Stimulated activated CD4-positive, alpha-beta T cell treated with anti-CD3 and anti-CD28 coated beads, TNF-alpha, amount 100 ng/mL, for 1 hour (primary cell): Measurements from ENCODE around the gene TENM3.

Experiments
- DNase-seq, 3 donors: peaks; one replicate each; pipeline ENCODE4 v3.0.0-alpha.2; 2020; ENCODE audit warnings: low read depth in 3 of 3, low spot score in 1 of 3

Gene TENM3

DNA sequence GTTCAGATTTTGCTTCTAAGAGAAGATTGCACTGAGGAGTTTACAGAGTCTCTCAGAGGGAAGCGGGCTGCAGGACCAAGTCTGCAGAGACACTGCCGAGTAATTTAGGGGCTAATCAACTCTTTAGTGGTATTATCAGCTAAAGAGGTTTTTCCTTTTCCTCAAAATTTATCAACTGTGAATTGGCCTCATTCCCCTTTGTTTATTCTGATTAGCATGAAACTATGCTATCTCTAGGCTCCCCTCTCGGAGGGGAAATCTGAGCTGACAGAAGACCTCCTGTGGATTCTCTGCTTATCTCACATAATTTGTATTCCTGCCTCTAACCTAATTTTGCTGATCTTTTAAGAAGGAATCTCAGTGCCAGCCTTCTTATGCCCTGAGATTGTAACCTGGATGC lies 473.0 kb downstream of the TENM3 start:
- DNase-seq, result no peak

DNA sequence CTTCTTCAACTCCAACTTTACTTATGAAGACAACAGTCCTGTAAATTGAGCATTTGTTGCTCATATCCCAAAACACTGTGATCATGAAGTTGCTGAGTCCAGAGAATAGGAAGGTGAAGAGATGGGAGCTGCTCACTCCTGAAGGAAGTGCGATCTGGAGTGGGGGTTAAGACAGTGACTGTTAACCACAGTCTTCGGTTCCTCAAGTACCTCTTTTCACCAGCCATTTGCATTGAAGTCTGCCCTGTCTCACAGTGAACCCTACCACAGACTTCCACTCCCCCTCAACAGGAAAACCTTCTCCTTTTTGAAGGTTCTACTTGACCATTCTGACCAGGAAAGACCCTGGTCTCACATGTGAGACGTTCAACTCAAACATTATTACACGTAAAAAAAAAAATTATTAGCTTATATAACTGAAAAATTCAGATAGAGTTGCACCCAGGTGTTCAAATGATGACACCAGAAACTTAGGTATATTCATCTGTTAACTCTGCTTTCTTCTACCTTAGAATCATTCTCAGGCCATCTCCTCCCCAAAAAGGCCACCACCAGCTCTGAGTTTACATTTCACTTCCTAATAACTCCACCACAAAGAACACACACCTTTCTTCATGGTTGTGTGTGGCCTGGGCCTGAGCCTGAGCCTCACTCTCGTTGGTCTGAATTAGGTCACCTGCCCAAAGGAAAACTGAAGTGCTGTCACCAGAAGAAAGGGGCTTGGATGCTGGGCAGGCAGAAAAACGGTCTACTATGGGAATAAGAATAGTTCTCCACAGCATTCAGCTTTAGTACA lies 474.8 kb downstream of the TENM3 start:
- no peak for DNase-seq

DNA sequence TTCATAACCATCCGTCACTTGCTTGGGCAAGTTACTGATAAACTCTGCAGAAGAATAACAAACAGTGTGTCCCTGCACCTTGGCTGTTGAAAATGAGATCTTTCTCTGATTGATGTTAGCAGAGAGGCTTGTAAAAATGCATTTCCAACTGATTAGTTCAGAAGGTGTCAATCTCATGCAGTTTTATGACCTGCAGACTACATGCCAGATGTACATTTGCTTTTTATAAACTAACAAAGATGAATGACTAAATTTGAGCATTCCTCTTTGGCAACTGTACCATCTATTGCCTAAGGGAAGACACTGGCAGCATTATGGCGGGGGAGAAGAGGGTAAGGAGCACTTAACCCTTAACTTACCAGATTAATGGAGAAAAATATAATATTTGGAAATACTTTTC lies 481.2 kb downstream of the TENM3 start:
- DNase-seq, result no peak

DNA sequence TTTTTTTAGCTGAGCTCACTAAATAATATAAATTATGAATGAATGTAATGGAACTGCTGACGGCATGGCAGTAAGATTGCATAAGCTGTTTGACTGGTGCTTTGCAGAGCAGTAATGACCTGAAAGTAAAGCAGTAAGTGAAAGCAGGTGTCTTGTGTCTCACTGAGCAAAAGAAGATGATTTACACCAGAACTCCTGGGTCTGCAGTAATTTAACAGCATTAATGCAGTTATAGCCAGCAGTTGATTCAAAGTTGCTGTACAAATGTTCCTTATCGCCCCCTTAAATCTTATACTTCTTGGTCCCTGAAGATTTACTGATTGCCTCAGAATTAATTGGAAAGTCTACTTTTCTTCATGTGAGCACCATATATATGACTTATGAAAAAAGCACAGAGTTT lies 486.3 kb downstream of the TENM3 start:
- DNase-seq, result no peak

DNA sequence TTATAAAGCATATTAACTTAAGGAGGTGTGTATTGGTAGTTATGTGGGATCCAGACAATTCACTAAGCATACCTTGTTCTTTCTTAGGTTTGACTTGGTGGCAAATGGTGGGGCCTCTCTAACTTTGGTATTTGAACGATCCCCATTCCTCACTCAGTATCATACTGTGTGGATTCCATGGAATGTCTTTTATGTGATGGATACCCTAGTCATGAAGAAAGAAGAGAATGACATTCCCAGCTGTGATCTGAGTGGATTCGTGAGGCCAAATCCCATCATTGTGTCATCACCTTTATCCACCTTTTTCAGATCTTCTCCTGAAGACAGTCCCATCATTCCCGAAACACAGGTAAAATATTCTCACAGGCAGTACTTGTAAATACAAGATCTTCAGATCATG lies 487.6 kb downstream of the TENM3 start:
- DNase-seq, result no peak

DNA sequence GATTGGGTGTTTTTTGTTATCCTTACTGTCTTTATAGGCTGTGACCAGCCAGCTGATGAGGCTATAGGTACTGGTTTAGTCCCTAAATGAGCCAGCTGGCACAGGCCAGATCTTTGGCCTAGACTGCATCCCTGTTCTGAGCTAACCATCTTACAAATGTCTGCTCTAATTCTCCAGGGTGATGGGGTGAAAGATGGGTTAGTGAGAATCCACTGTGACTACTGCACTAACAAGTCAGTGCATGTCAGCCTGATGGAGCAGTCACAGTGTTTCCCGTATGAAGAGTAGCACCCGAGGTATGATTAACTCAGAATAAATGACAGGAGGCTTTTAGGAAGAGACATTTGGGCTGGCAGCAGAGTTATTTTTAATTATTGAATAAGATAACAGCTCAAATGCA lies 493.0 kb downstream of the TENM3 start:
- DNase-seq, result no peak

DNA sequence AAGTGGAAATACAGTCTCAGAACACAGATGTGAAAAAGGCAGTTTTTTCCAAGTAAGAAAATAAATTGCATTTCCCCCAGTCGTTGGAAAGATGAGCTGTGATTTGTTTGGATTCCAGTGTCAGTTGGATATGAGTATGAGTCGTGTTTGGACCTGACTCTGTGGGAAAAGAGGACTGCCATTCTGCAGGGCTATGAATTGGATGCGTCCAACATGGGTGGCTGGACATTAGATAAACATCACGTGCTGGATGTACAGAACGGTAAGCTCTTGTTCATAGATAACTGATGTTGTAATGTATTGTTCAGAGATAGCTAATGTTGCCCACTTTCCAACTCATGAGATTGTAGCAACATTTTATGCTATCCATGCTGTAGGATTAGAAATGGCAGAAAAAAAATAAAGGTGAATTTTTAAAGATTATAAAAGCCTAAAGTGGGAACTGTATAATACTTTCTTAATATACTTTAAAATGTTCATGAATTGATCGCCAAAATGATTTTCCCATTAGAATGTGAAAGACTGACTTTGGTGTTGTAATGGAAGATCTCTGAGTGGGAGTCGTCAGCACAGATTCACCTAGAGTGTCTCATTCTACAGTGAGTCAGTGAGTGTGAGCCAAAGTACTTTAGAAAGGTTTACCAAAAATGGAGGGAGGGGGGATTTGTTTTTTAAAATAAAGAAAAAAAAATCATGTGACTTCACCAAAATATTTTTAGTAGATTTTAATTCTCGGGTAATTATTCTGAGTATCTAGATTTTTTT lies 495.3 kb downstream of the TENM3 start:
- DNase-seq, result no peak

DNA sequence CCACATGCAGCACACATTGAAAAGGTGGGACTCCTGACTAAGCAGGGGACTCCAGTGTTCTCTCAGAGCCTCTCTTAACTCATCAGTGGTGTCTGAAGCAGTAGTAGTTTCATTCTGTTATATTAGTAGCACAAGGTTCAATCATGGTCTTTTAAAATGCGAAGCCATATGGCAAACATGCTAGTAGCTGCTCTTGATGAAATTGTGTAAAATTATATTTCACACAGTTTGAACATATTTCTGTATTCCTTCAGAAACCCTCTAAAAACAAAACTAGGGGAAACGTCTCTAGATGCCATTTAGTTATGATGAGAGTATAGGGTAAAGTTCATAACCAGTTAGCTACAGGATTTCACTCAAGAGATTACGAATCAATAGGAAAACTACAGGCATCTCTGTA lies 497.1 kb downstream of the TENM3 start:
- no peak for DNase-seq

DNA sequence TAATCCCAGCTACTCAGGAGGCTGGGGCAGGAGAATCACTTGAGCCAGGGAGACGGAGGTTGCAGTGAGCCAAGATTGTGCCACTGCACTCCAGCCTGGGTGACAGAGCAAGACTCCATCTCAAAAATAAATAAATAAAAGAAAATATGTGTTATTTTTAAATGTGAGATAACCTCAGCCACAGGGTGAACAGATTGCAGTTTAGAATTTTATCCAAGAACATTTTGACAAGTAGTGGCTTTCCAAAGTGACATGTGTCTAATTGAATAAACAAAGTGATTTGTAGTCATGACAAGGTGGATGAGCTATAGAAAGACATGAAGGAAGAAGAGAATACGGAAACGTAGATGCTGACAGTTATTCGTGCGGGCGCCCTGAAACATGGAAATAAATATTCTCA lies 497.9 kb downstream of the TENM3 start:
- no peak for DNase-seq

DNA sequence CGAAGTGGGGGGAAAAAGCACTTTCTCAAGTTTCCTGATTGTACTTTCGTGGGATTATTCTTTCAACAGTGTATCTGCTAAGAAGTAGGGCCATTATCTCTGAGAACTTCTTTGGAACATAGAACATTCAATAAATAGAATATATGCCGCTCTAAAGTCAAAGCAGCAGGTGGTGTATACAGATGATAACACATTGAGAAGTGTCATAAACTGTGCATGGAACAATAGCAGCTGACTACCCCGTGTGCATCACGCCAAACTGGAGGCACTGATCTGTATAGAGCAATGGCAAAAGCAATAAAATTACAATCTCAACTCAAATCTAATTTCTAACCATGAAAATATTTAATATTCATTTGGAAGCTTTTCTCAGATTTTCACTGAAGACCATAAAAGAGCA lies 498.7 kb downstream of the TENM3 start:
- DNase-seq, result no peak

DNA sequence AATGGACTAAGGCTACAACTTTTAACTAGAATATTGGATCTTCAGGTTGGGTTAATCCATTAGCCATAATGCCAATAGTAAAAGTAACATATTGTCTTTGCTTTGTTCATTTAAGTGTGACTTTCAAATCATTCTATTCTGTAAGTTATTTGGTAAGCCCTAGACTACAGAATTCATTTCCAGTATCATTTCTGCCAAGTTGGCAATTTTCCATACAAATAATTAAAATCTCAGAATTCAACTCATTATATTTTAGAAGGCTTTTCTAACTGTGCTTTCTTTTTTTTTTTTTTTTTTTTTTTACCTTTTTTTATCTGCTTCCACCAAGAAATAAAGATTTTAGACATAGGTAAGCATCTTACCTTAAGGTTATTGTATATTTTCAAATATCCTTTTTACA lies 500.6 kb downstream of the TENM3 start:
- DNase-seq, result no peak

DNA sequence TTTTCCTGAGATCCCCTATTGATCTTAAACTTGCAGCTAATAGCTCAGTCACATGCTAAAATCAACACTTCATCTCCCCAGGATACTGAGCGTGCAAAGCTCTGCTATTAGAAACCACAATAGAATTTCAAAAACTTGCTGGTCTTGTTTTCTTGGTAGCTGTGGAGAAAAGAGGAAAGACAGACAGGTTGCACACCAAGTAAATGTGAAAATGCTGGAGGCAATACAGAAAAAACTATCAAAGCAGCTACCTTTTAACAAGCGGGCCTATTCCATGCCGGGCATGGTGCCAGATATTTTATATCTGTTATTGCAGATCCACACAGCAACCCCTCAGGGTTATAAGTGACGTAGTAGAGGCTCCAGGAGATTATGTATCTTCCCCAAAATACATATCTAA lies 502.0 kb downstream of the TENM3 start:
- DNase-seq, result no peak

DNA sequence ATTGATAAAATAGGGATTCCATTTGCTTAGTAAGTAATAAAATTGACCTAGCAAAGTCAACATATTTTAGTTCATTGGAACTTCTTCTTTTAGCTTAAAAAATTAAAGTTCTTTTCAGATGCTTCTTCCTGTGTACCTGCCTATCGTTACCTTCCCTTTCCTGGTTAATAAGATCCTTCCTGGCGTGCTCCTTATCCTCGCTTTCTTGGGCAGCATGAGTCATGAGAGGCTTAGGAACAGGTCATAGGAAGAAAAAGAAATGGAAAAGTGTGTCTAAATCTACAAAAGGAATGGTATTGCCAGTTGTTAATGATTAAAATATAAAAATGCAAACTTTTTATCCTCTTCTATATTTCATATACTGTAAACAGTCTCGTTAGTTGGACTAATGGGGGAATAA lies 503.7 kb downstream of the TENM3 start:
- no peak for DNase-seq

DNA sequence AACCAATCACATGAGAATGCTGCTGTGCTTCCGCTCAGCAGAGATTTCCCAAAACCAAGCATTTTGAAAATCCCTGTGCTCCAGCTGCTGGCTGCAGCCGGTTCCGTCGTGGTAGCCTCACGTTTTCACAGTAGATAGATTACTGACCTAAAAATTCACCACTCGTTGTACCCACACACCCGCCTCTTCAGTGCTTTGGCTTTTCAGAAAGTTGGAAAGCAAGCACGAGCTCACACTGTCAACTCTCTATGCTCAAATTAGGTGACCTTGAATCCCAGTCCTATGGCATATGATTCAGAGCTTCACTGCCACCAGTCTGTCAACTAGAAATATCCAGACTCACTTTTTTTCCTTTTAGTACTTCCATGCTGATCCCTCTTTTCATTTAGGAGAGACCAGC lies 505.1 kb downstream of the TENM3 start:
- DNase-seq, result no peak

DNA sequence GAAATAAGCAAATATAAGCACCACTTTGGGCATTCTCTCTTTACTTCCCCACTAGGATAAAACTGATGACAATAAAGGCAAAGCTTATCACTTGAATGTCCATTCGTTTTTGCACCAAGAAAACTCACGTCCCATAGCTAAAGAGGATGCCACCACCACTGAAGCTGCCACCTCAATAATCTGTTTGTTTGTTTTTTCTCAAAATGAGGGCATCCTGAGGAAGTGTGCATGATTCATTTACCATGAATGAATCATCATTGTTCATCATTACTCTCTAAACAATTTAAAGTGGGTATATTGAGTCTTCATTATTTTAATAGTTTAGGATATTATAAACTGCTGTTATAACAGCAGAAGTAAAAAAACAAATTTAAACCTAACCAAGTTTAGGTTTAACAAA lies 505.7 kb downstream of the TENM3 start:
- no peak for DNase-seq

DNA sequence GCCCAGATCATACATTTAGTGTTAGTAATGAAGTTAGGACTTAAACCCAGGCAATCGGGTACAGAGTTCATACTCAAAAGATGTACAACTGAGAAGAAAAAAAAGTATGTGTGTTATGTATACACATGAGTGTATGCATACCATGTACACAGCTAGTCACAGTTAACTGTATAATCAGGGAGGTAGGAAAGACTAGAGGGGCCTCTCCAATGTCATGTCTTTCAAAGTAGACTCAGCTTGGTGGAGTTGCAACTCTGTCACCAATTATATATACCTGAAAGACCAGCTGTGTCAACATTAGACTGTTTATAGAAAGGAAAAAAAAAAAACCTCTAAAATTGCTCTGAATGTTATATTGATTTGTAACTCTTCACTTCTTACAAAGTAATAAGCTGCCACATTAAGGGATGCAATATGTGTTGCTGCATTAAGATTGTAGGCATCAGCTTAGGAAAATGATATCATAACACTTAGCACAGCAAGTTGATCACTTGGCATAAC lies 506.5 kb downstream of the TENM3 start:
- no peak for DNase-seq

DNA sequence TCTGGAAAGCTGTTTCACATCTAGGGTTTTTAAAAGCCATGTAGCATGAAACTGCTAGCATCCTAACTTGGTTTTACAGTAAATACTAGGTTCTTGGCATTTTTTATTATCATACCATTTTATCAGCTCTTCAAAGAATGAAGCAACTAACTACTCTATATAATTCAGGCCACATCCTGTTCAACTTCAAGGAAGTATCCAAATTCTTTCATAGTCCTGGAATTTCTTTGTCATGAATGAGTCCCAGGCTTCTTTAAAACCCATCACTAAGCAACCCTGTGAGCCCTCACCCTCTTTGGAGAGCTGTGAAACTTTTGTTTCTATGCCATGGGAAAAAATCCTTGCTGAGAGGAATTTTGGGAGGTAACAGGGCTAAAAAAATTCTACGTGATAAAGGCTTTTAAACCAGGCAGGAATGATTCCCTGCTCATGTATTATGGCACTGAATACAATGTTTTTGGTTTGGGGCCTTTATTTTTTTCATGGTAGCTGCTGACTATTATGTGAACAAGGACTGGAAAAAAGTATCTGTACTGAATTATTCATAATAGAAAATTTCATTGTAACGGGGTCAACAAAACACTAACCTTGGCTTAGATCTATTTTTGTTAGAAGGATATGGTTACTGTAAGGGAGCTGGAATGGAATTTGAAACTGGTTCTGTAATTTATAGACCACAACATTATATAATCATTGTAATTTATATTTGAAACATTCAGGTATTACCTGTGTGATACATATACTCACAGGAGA lies 509.1 kb downstream of the TENM3 start:
- DNase-seq, result no peak

DNA sequence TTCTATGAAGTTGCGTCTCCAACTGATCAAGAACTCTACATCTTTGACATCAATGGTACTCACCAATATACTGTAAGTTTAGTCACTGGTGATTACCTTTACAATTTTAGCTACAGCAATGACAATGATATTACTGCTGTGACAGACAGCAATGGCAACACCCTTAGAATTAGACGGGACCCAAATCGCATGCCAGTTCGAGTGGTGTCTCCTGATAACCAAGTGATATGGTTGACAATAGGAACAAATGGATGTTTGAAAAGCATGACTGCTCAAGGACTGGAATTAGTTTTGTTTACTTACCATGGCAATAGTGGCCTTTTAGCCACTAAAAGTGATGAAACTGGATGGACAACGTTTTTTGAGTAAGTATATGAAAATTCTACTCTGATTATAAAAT lies 511.7 kb downstream of the TENM3 start:
- no peak for DNase-seq

DNA sequence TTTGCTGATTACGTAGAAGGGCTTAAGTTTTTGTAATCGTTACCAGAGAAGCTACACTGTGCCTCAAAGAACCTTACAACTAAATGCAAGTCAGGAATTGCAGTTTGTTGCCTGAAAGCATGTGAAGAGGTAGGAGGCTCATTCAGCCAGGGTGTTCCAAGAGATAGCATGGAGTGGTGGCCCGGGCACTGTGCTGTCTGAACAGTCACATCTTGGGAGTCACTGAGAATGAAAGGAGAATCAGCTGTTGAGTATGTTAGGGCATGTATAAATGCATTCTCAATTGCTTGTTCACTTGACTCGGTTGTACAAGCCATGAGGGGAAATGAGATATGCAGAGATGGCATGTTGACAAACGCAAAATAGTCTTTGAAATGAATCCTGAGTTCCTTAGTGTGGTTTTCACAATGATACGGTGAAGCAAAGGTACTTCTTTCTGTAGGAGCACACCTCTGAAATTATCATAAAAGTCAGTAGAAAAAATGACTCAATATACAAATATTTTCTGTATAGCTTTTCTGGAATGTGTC lies 513.0 kb downstream of the TENM3 start:
- no peak for DNase-seq

DNA sequence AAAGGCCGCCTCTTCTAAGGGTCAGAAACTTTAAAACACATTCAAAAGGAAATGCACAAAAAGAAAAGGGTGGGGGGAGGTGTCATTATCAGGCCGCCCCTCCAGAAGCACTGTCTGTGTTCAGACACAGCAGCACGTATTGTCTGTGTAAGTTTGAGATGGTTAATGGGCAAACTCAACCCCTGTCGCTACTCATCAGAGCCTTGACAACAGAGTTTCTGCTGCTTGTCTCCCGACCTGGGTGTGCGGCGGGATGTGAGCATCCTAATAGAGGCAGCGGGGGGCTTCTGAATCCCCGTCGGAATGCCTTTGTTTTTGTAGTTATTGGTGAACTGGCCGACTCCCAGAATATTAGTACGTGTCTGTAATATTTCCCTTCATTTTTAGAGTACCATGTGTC lies 515.1 kb downstream of the TENM3 start:
- DNase-seq, result no peak

DNA sequence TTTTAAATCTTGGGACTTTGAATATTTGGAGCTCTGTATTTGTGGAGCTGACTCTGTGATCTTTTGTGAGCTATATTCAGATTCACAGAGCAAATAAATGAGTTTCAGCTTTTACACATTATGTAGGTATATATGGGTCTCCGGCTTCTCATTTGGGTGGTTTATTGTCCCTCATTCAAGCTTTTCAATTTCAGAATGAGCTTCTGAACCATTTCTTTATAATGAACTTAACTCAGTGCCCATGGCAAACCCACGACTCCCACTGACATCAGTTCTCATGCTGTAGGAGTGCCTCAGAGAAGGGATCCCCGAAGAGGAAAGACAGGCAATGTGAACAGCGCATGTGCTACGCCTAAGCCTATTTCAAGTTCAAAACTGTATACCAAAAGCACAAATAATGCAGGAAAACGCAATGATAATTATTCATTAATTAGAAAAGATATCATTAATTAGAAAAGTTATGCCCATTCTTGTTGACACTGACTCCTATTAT lies 517.4 kb downstream of the TENM3 start:
- no peak for DNase-seq
